GM18505 (cell line): Measurements from ENCODE around the gene PRPSAP1.

Experiments
- ATAC-seq: cut with Tn5 transposase; IDR thresholded peaks from one replicate; pipeline ENCODE4 v1.9.1; 2021; ENCODE audit not compliant: unreplicated experiment
- POLR2A ChIP-seq: IDR thresholded peaks from 4 replicates; pipeline ENCODE4 v1.6.1; 2011; ENCODE audit warnings: borderline replicate concordance; ENCODE audit not compliant: insufficient read depth, insufficient read length; ENCODE audit errors: extremely low read depth

The PRPSAP1 gene

GRCh38 chr17:76261421-76262215 is 92.1 kb downstream of the PRPSAP1 start:
- ATAC-seq, result no peak
- peak; percentile 41 for TF ChIP-seq POLR2A

- ATAC-seq, result no peak
- TF ChIP-seq POLR2A, result peak; percentile 68
These were observed 93.0 kb downstream of the PRPSAP1 start for GRCh38 chr17:76260669-76261068.

- no peak for TF ChIP-seq POLR2A
- ATAC-seq, result no peak
These were observed 93.5 kb downstream of the PRPSAP1 start for GRCh38 chr17:76260220-76260619.
